Mesendoderm (in vitro differentiated cells): Measurements from ENCODE around the gene FUZ.

ENCODE experiments used
- DNase-seq: peaks from one replicate; pipeline ENCODE4 v3.0.0; 2013
- H2AK5ac ChIP-seq: 2 replicates; pipeline ENCODE4 v1.6.1; 2013; ENCODE audit warnings: low read length, inconsistent platforms
- H2BK120ac ChIP-seq: 2 replicates; pipeline ENCODE4 v1.6.1; 2013; ENCODE audit warnings: low read depth, mild to moderate bottlenecking, low read length, moderate library complexity, mixed read lengths
- H2BK15ac ChIP-seq: replicated peaks from 2 replicates; pipeline ENCODE4 v1.6.1; 2013; ENCODE audit warnings: low read depth, mild to moderate bottlenecking, moderate library complexity
- H2BK5ac ChIP-seq: 2 replicates; pipeline ENCODE4 v1.6.1; 2013; ENCODE audit warnings: low read length, inconsistent platforms
- H3K18ac ChIP-seq: 2 replicates; pipeline ENCODE4 v1.6.1; 2013; ENCODE audit warnings: mild to moderate bottlenecking, low read length, mixed read lengths
- H3K23ac ChIP-seq: one replicate; pipeline ENCODE4 v1.6.1; 2013; ENCODE audit warnings: low read length
- H3K27ac ChIP-seq: 2 replicates; pipeline ENCODE4 v1.5.1; 2013; ENCODE audit warnings: low read depth, mild to moderate bottlenecking, inconsistent platforms, low read length, moderate library complexity
- H3K27me3 ChIP-seq: 2 replicates; pipeline ENCODE4 v1.6.1; 2013; ENCODE audit warnings: low read length, control low read depth, mild to moderate bottlenecking, inconsistent platforms; ENCODE audit not compliant: insufficient read depth, poor library complexity
- H3K36me3 ChIP-seq: 2 replicates; pipeline ENCODE4 v1.6.1; 2013; ENCODE audit warnings: low read length, inconsistent platforms; ENCODE audit not compliant: control insufficient read depth, insufficient read depth
- H3K4ac ChIP-seq: one replicate; pipeline ENCODE4 v1.6.1; 2013; ENCODE audit warnings: low read depth, mild to moderate bottlenecking, low read length, moderate library complexity
- H3K4me1 ChIP-seq: 2 replicates; pipeline ENCODE4 v1.6.1; 2013; ENCODE audit warnings: low read depth, low read length, inconsistent platforms; ENCODE audit not compliant: control insufficient read depth
- H3K4me2 ChIP-seq: 2 replicates; pipeline ENCODE4 v1.6.1; 2013; ENCODE audit warnings: low read length
- H3K4me3 ChIP-seq: 2 replicates; pipeline ENCODE4 v1.5.1; 2013; ENCODE audit warnings: mild to moderate bottlenecking, low read length
- H3K56ac ChIP-seq: one replicate; pipeline ENCODE4 v1.6.1; 2013; ENCODE audit warnings: low read length
- H3K79me1 ChIP-seq: 2 replicates; pipeline ENCODE4 v1.6.1; 2013; ENCODE audit warnings: low read length, inconsistent platforms
- H3K79me2 ChIP-seq: 2 replicates; pipeline ENCODE4 v1.6.1; 2013; ENCODE audit warnings: mild to moderate bottlenecking, low read length; ENCODE audit not compliant: control insufficient read depth, insufficient read depth
- H3K9ac ChIP-seq: 2 replicates; pipeline ENCODE4 v1.6.1; 2013; ENCODE audit warnings: low read length, inconsistent platforms
- H4K5ac ChIP-seq: one replicate; pipeline ENCODE4 v1.6.1; 2013; ENCODE audit warnings: low read length
- H4K8ac ChIP-seq: one replicate; pipeline ENCODE4 v1.6.1; 2013; ENCODE audit warnings: low read depth, mild to moderate bottlenecking, control low read depth, low read length, moderate library complexity
- WGBS: extraction: QIAGEN DNeasy Blood & Tissue Kit; methylation state at CpG from one replicate; pipeline ENCODE4 v1.1.7; 2013; ENCODE audit warnings: low lambda C conversion rate, missing lambda C conversion rate; ENCODE audit not compliant: insufficient coverage; ENCODE audit errors: extremely low coverage; 5-methylcytosine and 5-hydroxymethylcytosine counted together

Gene FUZ

GRCh38 chr19:49775742-49776370 is 37.2 kb downstream of the FUZ start:
- peaks cover 2% of the 10 kb centered on the region for H3K79me1 ChIP-seq
- H3K4me1 ChIP-seq: no peaks in the 10 kb centered on the region
- no peak overlapping the region for H4K5ac ChIP-seq
- no peaks in the 10 kb centered on the region for H3K36me3 ChIP-seq
- no peak overlapping the region for H4K8ac ChIP-seq
- DNase-seq: no peak
- no peak overlapping the region for H2AK5ac ChIP-seq
- no peak overlapping the region for H3K4me3 ChIP-seq
- no peaks in the 10 kb centered on the region for H3K79me2 ChIP-seq
- no peak overlapping the region for H3K4ac ChIP-seq
- WGBS: no CpG with 5 or more reads among the region's 20 CpGs
- no peak overlapping the region for H2BK5ac ChIP-seq
- H3K56ac ChIP-seq: no peak overlapping the region
- H3K23ac ChIP-seq: no peak overlapping the region
- H3K27me3 ChIP-seq: no peaks in the 10 kb centered on the region
- H2BK120ac ChIP-seq: no peak overlapping the region
- H2BK15ac ChIP-seq: no peak overlapping the region
- no peak overlapping the region for H3K27ac ChIP-seq
- no peak overlapping the region for H3K18ac ChIP-seq
- H3K9ac ChIP-seq: no peak overlapping the region
- no peak overlapping the region for H3K4me2 ChIP-seq

- H2AK5ac ChIP-seq: no peak overlapping the region
- H3K4ac ChIP-seq: no peak overlapping the region
- H4K8ac ChIP-seq: no peak overlapping the region
- no peak overlapping the region for H3K23ac ChIP-seq
- no peaks in the 10 kb centered on the region for H3K27me3 ChIP-seq
- peaks cover 6% of the 10 kb centered on the region for H3K79me1 ChIP-seq
- no peak overlapping the region for H3K56ac ChIP-seq
- DNase-seq: no peak
- no peak overlapping the region for H2BK5ac ChIP-seq
- H3K27ac ChIP-seq: no peak overlapping the region
- H2BK15ac ChIP-seq: no peak overlapping the region
- H3K79me2 ChIP-seq: no peaks in the 10 kb centered on the region
- no peak overlapping the region for H4K5ac ChIP-seq
- H3K4me2 ChIP-seq: no peak overlapping the region
- no peak overlapping the region for H3K9ac ChIP-seq
- no peak overlapping the region for H3K18ac ChIP-seq
- H3K36me3 ChIP-seq: no peaks in the 10 kb centered on the region
- H3K4me1 ChIP-seq: no peaks in the 10 kb centered on the region
- no CpG with 5 or more reads among the region's 8 CpGs for WGBS
- H3K4me3 ChIP-seq: no peak overlapping the region
- no peak overlapping the region for H2BK120ac ChIP-seq
Observed at GRCh38 chr19:49774969-49775368, 38.1 kb downstream of the FUZ start.

GRCh38 chr19:49773663-49774350 is 39.3 kb downstream of the FUZ start:
- H3K56ac ChIP-seq: no peak overlapping the region
- H4K8ac ChIP-seq: no peak overlapping the region
- H3K4me3 ChIP-seq: no peak overlapping the region
- no peak overlapping the region for H2BK15ac ChIP-seq
- H3K18ac ChIP-seq: no peak overlapping the region
- H4K5ac ChIP-seq: no peak overlapping the region
- no peak overlapping the region for H3K4ac ChIP-seq
- no peak overlapping the region for H3K9ac ChIP-seq
- no peak overlapping the region for H3K4me2 ChIP-seq
- H3K27ac ChIP-seq: no peak overlapping the region
- no peaks in the 10 kb centered on the region for H3K4me1 ChIP-seq
- H2AK5ac ChIP-seq: no peak overlapping the region
- H3K23ac ChIP-seq: no peak overlapping the region
- no peak for DNase-seq
- H3K27me3 ChIP-seq: no peaks in the 10 kb centered on the region
- no CpG with 5 or more reads among the region's 8 CpGs for WGBS
- peaks cover 12% of the 10 kb centered on the region for H3K79me1 ChIP-seq
- H3K79me2 ChIP-seq: peaks cover 2% of the 10 kb centered on the region
- H2BK5ac ChIP-seq: no peak overlapping the region
- no peaks in the 10 kb centered on the region for H3K36me3 ChIP-seq
- no peak overlapping the region for H2BK120ac ChIP-seq

GRCh38 chr19:49772850-49773432 is 40.2 kb downstream of the FUZ start:
- no peak overlapping the region for H3K4me3 ChIP-seq
- H3K36me3 ChIP-seq: no peaks in the 10 kb centered on the region
- no peak overlapping the region for H2BK5ac ChIP-seq
- no peak overlapping the region for H4K8ac ChIP-seq
- H3K9ac ChIP-seq: no peak overlapping the region
- no peak overlapping the region for H2BK120ac ChIP-seq
- H3K27ac ChIP-seq: no peak overlapping the region
- H3K79me2 ChIP-seq: peaks cover 9% of the 10 kb centered on the region
- DNase-seq: no peak
- H2AK5ac ChIP-seq: no peak overlapping the region
- no CpG with 5 or more reads among the region's 10 CpGs for WGBS
- no peak overlapping the region for H3K4me2 ChIP-seq
- no peaks in the 10 kb centered on the region for H3K4me1 ChIP-seq
- no peak overlapping the region for H4K5ac ChIP-seq
- peaks cover 19% of the 10 kb centered on the region for H3K79me1 ChIP-seq
- H3K18ac ChIP-seq: no peak overlapping the region
- no peaks in the 10 kb centered on the region for H3K27me3 ChIP-seq
- H2BK15ac ChIP-seq: no peak overlapping the region
- no peak overlapping the region for H3K23ac ChIP-seq
- H3K56ac ChIP-seq: no peak overlapping the region
- H3K4ac ChIP-seq: no peak overlapping the region

- no peak overlapping the region for H3K9ac ChIP-seq
Observed at GRCh38 chr19:49771674-49772139, 41.4 kb downstream of the FUZ start.

More at GRCh38 chr19:49771674-49772139, 41.4 kb downstream of the FUZ start:
- Histone ChIP-seq H3K4me3 (no peak overlapping the region), H3K4me2 (no peak overlapping the region), H3K56ac (no peak overlapping the region), H3K27ac (no peak overlapping the region), H2AK5ac (no peak overlapping the region), H2BK5ac (no peak overlapping the region), H3K79me1 (peaks cover 24% of the 10 kb centered on the region), H3K23ac (no peak overlapping the region), H4K8ac (no peak overlapping the region), H3K27me3 (no peaks in the 10 kb centered on the region), H3K4me1 (no peaks in the 10 kb centered on the region), H4K5ac (no peak overlapping the region), H3K79me2 (peaks cover 17% of the 10 kb centered on the region), H2BK15ac (no peak overlapping the region), H3K36me3 (no peaks in the 10 kb centered on the region), H2BK120ac (no peak overlapping the region), H3K18ac (no peak overlapping the region), H3K4ac (no peak overlapping the region)
- DNase-seq: no peak
- no CpG with 5 or more reads among the region's 13 CpGs for WGBS
